ENCODE results near the gene GRK1.

Gene GRK1

DNA sequence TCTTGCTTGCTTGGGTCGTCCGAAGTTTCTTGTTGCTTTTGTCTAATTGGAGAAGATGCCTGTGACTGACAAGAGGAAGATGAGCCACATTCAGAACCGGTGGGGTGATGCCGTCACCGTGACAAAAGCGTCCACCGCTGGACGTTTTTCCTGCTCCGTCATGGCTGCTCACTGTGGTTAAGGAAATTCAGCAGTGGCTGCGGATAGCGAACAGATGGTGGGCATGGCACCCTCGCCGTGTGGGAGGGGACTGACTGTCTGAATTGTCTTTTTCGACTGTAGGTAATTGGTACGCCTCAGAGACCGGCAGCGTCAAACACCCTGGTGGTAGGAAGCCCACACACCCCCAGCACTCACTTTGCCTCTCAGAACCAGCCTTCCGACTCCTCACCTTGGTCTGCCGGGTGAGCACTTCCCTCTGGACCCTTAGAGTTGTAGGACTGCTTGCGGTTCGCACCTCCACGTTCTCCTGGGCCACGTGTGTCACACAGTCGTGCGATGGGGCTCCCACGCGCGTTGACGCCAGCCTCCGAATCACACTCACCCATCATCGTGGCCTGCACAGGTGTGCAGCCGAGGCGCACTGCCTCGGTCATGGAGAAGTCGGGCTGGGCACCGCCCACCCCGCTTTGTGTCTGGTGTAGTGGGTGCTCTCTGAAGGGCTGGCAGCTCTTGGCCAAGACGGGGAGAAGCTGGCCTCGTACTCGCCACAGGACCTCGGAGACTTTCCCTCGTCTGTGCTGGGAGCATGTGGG, 35.5 kb upstream of the GRK1 start:
- no peak for TF ChIP-seq POLR2A (IDR thresholded peaks at IDR 0.05; ENCODE audit: extremely low read depth, insufficient read length)
- TF ChIP-seq, protein P1, sequence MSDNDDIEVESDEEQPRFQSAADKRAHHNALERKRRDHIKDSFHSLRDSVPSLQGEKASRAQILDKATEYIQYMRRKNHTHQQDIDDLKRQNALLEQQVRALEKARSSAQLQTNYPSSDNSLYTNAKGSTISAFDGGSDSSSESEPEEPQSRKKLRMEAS (IDR thresholded peaks at IDR 0.05; ENCODE audit: low read depth, low read length): no peak
- TF ChIP-seq MYC (IDR thresholded peaks at IDR 0.05; ENCODE audit: low read depth, low read length): no peak
- TF ChIP-seq, protein P2, sequence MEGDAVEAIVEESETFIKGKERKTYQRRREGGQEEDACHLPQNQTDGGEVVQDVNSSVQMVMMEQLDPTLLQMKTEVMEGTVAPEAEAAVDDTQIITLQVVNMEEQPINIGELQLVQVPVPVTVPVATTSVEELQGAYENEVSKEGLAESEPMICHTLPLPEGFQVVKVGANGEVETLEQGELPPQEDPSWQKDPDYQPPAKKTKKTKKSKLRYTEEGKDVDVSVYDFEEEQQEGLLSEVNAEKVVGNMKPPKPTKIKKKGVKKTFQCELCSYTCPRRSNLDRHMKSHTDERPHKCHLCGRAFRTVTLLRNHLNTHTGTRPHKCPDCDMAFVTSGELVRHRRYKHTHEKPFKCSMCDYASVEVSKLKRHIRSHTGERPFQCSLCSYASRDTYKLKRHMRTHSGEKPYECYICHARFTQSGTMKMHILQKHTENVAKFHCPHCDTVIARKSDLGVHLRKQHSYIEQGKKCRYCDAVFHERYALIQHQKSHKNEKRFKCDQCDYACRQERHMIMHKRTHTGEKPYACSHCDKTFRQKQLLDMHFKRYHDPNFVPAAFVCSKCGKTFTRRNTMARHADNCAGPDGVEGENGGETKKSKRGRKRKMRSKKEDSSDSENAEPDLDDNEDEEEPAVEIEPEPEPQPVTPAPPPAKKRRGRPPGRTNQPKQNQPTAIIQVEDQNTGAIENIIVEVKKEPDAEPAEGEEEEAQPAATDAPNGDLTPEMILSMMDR (IDR thresholded peaks at IDR 0.05; ENCODE audit: low read depth, low read length): no peak
- no peak overlapping the region for H3K4me3 ChIP-seq (ENCODE audit: low read depth, low read length)
- no peak for DNase-seq (ENCODE audit: low read depth)

DNA sequence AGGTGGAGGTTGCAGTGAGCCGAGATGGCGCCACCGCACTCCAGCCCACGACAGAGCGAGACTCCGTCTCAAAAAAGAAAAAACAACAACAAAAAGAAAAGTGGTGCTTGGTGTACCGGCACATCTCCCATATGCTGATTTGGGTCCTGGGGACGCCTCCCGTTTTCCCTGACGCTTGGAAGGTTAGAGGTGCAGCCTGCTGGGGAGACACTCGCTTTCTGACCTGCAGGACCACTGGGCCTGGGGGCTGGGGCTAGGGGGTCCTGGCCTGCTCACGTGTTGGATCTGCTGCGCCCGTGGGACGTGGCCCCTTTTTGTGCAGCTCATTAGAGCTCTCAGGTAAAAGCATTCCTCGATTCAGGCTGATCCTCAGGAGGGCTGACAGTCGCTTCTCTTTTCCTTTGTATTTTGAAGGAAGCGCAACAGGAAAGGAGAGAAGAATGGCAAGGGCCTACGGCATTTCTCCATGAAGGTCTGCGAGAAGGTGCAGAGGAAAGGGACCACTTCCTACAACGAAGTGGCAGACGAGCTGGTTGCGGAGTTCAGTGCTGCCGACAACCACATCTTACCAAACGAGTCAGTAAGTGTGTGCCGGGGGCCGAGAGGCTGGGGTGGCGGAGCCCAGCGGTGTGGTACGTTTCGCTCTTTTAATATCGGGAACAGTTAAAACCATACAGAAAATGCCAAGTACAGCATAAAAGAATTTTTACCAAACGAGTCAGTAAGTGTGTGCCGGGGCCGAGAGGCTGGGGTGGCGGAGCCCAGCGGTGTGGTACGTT, 34.1 kb upstream of the GRK1 start:
- TF ChIP-seq, protein P2 (IDR thresholded peaks at IDR 0.05; ENCODE audit: low read depth, low read length): no peak
- TF ChIP-seq MYC (IDR thresholded peaks at IDR 0.05; ENCODE audit: low read depth, low read length): no peak
- no peak for TF ChIP-seq POLR2A (IDR thresholded peaks at IDR 0.05; ENCODE audit: extremely low read depth, insufficient read length)
- TF ChIP-seq, protein P1 (IDR thresholded peaks at IDR 0.05; ENCODE audit: low read depth, low read length): no peak
- H3K4me3 ChIP-seq (ENCODE audit: low read depth, low read length): no peak overlapping the region
- DNase-seq (ENCODE audit: low read depth): no peak

DNA sequence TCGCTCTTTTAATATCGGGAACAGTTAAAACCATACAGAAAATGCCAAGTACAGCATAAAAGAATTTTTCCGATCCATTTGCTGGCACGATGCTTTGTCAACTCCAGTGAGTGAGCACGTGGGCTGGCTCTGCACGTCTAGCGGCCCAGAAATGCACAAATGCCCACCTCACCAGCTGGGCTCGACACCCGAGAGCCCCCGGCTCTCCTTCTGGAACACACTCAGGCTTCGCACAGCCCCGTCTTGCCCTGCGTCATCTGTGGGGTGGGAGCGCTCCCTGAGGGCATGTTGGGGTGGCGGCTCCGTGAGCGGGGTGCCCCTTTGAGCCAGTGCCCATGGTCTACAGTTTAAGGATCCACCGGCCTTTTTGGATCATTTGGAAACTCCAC, 33.5 kb upstream of the GRK1 start:
- no peak overlapping the region for H3K4me3 ChIP-seq (ENCODE audit: low read depth, low read length)
- no peak for TF ChIP-seq POLR2A (IDR thresholded peaks at IDR 0.05; ENCODE audit: extremely low read depth, insufficient read length)
- TF ChIP-seq MYC (IDR thresholded peaks at IDR 0.05; ENCODE audit: low read depth, low read length): no peak
- TF ChIP-seq, protein P2 (IDR thresholded peaks at IDR 0.05; ENCODE audit: low read depth, low read length): no peak
- TF ChIP-seq, protein P1 (IDR thresholded peaks at IDR 0.05; ENCODE audit: low read depth, low read length): no peak
- DNase-seq (ENCODE audit: low read depth): no peak

DNA sequence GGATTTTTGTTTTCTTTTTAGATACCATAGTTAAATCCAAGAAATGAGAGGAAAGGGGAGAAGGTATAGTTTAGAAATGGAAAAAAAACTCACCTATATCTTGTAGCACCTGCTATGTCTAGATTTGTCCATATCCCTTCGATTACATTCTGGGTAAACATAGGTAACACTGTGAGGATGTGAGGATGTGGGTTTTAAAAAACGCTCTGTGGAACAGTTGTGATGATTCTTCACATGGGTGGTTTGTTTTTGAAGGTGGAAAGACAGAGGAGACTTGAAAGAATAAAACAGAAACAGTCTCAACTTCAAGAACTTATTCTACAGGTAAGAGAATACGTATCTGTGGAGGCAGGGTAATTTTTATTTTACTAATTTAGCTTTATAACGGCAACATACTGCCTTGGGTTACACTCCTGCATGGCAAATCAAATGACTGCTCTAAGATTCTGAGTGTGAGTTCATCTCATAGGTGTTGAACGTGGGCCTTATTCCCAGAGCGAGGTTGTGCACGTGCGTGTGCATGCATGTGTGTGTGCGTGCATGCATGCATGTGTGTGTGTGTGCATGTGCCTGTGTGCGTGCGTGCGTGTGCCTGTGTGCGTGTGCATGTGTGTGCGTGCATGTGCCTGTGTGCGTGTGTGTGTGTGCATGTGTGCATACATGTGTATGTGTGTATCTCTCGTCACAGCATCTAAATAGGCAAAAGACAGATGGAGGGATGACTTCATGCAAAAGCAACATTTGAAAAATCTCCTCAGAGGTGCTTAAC, 32.6 kb upstream of the GRK1 start:
- H3K4me3 ChIP-seq (ENCODE audit: low read depth, low read length): no peak overlapping the region
- DNase-seq (ENCODE audit: low read depth): no peak
- TF ChIP-seq POLR2A (IDR thresholded peaks at IDR 0.05; ENCODE audit: extremely low read depth, insufficient read length) (no peak), MYC (IDR thresholded peaks at IDR 0.05; ENCODE audit: low read depth, low read length) (no peak)
- TF ChIP-seq, protein P2 (IDR thresholded peaks at IDR 0.05; ENCODE audit: low read depth, low read length): no peak
- TF ChIP-seq, protein P1 (IDR thresholded peaks at IDR 0.05; ENCODE audit: low read depth, low read length): no peak

DNA sequence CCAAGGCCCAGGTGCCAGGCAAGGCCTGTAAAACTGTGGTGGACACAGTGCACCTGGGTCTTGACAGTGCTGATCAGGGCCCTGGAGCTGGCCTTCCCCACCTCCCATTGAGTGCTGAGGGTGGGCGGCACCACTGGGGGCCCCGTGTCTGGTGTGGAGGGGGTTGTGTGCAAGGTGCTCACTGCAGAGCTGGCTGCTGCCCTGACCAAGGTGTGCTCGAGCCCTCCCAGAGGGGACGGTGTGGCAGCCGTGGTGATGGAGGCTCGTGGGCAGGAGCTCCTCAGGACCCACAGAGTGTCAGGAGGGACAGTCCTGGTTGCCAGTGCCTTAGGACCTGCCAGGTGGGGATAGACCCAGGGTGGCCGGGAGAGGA, 32.0 kb upstream of the GRK1 start:
- TF ChIP-seq, protein P1 (IDR thresholded peaks at IDR 0.05; ENCODE audit: low read depth, low read length): no peak
- no peak for TF ChIP-seq MYC (IDR thresholded peaks at IDR 0.05; ENCODE audit: low read depth, low read length)
- no peak for TF ChIP-seq POLR2A (IDR thresholded peaks at IDR 0.05; ENCODE audit: extremely low read depth, insufficient read length)
- TF ChIP-seq, protein P2 (IDR thresholded peaks at IDR 0.05; ENCODE audit: low read depth, low read length): no peak
- no peak overlapping the region for H3K4me3 ChIP-seq (ENCODE audit: low read depth, low read length)
- DNase-seq (ENCODE audit: low read depth): no peak

Measured in NB4 (cell line).